Measurements from ENCODE around the gene HDAC8. TPM values are rescaled to one million over a fixed set of nuclear protein-coding genes. Genes with fewer than 3 reads are reported as not detected.
"Not testable (repeated sequence)": the region's sequence is repeated elsewhere in the genome, so short reads cannot be mapped to it uniquely, and the experiment has no call there.

The HDAC8 gene
- polyA plus RNA-seq, 1 experiment, result 24.8 TPM

DNA sequence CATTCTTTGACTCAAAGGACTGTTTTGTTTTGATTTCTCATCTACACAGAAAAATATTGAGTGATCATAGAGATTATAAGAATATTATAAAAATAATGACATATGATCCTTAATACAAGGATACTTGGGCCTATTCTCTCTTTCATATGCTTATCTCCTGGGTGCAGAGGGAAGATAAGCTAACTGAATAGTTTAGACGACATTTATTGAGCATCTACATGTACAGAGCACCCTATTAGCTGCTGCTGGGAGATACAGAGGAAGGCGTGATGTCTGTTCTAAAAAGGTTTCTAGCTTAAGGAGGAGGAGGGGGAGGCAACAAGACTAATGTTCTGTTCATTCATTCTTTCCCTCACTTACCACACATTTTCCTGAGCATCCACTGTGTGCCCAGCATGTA lies 106.8 kb downstream of the HDAC8 start:
- TF ChIP-seq, protein P1, sequence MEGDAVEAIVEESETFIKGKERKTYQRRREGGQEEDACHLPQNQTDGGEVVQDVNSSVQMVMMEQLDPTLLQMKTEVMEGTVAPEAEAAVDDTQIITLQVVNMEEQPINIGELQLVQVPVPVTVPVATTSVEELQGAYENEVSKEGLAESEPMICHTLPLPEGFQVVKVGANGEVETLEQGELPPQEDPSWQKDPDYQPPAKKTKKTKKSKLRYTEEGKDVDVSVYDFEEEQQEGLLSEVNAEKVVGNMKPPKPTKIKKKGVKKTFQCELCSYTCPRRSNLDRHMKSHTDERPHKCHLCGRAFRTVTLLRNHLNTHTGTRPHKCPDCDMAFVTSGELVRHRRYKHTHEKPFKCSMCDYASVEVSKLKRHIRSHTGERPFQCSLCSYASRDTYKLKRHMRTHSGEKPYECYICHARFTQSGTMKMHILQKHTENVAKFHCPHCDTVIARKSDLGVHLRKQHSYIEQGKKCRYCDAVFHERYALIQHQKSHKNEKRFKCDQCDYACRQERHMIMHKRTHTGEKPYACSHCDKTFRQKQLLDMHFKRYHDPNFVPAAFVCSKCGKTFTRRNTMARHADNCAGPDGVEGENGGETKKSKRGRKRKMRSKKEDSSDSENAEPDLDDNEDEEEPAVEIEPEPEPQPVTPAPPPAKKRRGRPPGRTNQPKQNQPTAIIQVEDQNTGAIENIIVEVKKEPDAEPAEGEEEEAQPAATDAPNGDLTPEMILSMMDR (IDR thresholded peaks at IDR 0.05; ENCODE audit: low read depth, low read length), result no peak
- CTCF ChIA-PET, result no interaction called here
- Histone ChIP-seq H3K27ac (ENCODE audit: low read depth, low read length) (no peak overlapping the region), H3K9me3 (ENCODE audit: control insufficient read depth, insufficient read depth, low read length) (no peaks in the 10 kb centered on the region), H3K27me3 (ENCODE audit: control insufficient read depth, insufficient read depth, low read length) (no peaks in the 10 kb centered on the region), H3K4me3 (ENCODE audit: low read depth, low read length) (no peak overlapping the region)
- POLR2A ChIA-PET, result no interaction called here
- DNase-seq (ENCODE audit: low read depth, low spot score), result no peak

DNA sequence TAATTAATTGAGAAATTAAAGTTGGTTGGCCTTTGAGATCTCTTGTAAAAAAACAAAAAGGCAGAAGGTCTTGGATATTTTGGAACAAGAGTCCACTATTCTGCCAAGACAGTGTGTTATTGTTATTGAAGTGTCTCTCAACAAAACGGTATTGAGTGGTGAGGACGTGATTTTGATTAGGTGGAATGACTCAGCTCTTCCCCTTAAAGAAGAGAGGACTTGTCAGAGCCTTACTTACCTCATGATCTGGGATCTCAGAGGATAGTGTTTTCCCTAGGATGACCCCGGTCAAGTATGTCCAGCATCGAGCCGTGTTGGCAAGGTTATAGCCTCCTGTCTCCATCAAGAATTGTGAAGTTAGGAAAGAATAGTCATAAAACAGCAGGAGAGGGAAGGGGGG lies 110.9 kb downstream of the HDAC8 start:
- Histone ChIP-seq H3K9me3 (ENCODE audit: control insufficient read depth, insufficient read depth, low read length) (no peaks in the 10 kb centered on the region), H3K27me3 (ENCODE audit: control insufficient read depth, insufficient read depth, low read length) (no peaks in the 10 kb centered on the region), H3K4me3 (ENCODE audit: low read depth, low read length) (no peak overlapping the region), H3K27ac (ENCODE audit: low read depth, low read length) (no peak overlapping the region)
- ChIA-PET CTCF (no interaction called here), POLR2A (no interaction called here)
- no peak for DNase-seq (ENCODE audit: low read depth, low spot score)
- TF ChIP-seq, protein P1 (IDR thresholded peaks at IDR 0.05; ENCODE audit: low read depth, low read length), result no peak

DNA sequence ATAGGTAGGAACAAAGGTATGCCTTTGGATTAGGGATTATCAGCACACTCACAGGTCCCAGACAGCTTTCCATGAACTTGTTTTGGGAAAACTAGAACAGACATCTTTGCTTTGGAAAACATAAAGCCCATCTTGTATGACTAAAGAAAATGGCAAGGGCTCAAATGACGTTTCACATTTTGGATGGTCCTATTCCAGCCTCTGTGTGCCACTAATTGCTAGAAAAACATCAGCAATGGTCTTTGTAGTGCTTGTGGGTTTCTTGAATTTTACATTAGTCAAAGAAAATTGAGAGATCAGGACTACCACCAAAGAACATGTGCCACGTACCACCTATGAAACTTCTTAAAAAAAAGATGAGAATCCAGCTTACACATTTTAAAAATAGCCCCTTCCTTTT lies 111.4 kb downstream of the HDAC8 start:
- Histone ChIP-seq H3K27ac (ENCODE audit: low read depth, low read length) (no peak overlapping the region), H3K4me3 (ENCODE audit: low read depth, low read length) (no peak overlapping the region), H3K9me3 (ENCODE audit: control insufficient read depth, insufficient read depth, low read length) (no peaks in the 10 kb centered on the region), H3K27me3 (ENCODE audit: control insufficient read depth, insufficient read depth, low read length) (no peaks in the 10 kb centered on the region)
- ChIA-PET CTCF (no interaction called here), POLR2A (no interaction called here)
- TF ChIP-seq, protein P1 (IDR thresholded peaks at IDR 0.05; ENCODE audit: low read depth, low read length), result no peak
- DNase-seq (ENCODE audit: low read depth, low spot score), result no peak

DNA sequence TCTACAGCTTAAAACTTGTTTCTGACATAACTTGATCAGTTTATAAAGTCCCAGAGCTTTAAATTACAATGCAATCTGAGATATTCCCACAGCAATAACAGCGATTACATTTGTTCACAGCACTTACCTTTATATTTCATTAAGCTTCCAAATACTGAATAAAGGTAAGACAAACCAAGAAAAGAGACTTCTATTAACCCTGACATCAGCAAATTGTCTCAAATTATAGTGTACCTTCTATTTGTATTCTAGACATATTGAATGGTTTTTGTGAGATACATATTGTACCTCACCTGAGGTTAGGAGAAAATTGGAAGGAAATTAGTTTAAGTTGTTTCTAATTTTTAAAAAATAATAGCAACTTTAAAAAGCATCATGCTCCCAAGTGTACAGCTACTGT lies 111.9 kb downstream of the HDAC8 start:
- DNase-seq (ENCODE audit: low read depth, low spot score), result no peak
- no peaks in the 10 kb centered on the region for H3K9me3 ChIP-seq (ENCODE audit: control insufficient read depth, insufficient read depth, low read length)
- no peak overlapping the region for H3K27ac ChIP-seq (ENCODE audit: low read depth, low read length)
- TF ChIP-seq, protein P1 (IDR thresholded peaks at IDR 0.05; ENCODE audit: low read depth, low read length), result no peak
- POLR2A ChIA-PET, result no interaction called here
- H3K4me3 ChIP-seq (ENCODE audit: low read depth, low read length), result no peak overlapping the region
- no peaks in the 10 kb centered on the region for H3K27me3 ChIP-seq (ENCODE audit: control insufficient read depth, insufficient read depth, low read length)
- CTCF ChIA-PET, result no interaction called here

DNA sequence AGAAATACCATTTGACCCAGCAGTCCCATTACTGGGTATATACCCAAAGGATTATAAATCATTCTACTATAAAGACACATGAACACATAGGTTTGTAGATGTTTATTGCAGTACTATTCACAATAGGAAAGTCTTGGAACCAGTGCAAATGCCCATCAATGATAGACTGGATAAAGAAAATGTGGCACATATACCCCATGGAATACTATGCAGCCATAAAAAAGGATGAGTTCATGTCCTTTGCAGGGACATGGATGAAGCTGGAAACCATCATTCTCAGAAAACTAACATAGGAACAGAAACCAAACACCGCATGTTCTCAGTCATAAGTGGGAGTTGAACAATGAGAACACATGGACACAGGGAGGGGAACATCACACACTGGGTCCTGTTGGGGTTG lies 123.6 kb downstream of the HDAC8 start:
- DNase-seq (ENCODE audit: low read depth, low spot score); H3K4me3 ChIP-seq (ENCODE audit: low read depth, low read length); H3K9me3 ChIP-seq (ENCODE audit: control insufficient read depth, insufficient read depth, low read length); H3K27me3 ChIP-seq (ENCODE audit: control insufficient read depth, insufficient read depth, low read length); POLR2A ChIA-PET; H3K27ac ChIP-seq (ENCODE audit: low read depth, low read length); CTCF ChIA-PET: not testable (repeated sequence)

DNA sequence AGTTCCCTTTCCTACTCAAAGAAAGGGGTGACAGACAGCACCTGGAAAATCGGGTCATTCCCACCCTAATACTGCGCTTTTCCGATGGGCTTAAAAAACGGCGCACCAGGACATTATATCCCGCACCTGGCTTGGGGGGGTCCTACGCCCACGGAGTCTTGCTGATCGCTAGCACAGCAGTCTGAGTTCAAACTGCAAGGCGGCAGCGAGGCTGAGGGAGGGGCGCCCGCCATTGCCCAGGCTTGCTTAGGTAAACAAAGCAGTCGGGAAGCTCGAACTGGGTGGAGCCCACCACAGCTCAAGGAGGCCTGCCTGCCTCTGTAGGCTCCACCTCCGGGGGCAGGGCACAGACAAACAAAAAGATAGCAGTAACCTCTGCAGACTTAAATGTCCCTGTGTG lies 131.9 kb downstream of the HDAC8 start:
- POLR2A ChIA-PET; H3K27ac ChIP-seq (ENCODE audit: low read depth, low read length); H3K27me3 ChIP-seq (ENCODE audit: control insufficient read depth, insufficient read depth, low read length); DNase-seq (ENCODE audit: low read depth, low spot score); H3K4me3 ChIP-seq (ENCODE audit: low read depth, low read length); CTCF ChIA-PET; H3K9me3 ChIP-seq (ENCODE audit: control insufficient read depth, insufficient read depth, low read length): not testable (repeated sequence)

Data from AG04450 (cell line).